Fibroblast of pulmonary artery (primary cell): ENCODE measurements around the gene ZNF423.

ENCODE experiments used
- DNase-seq: peaks from one replicate; pipeline ENCODE4 v3.0.0-alpha.2; 2010; ENCODE audit warnings: low read depth
- H3K4me3 ChIP-seq: replicated peaks from 2 replicates; pipeline ENCODE4 v1.5.1; 2011; ENCODE audit warnings: low read depth, mild to moderate bottlenecking, control low read depth, low read length, moderate library complexity
- TF ChIP-seq, protein P1 (sequence below): IDR thresholded peaks from 2 replicates; pipeline ENCODE4 v1.5.1; 2011; ENCODE audit warnings: mild to moderate bottlenecking, control low read depth, low read length, inconsistent platforms; ENCODE audit errors: missing control alignments

Gene ZNF423

DNA sequence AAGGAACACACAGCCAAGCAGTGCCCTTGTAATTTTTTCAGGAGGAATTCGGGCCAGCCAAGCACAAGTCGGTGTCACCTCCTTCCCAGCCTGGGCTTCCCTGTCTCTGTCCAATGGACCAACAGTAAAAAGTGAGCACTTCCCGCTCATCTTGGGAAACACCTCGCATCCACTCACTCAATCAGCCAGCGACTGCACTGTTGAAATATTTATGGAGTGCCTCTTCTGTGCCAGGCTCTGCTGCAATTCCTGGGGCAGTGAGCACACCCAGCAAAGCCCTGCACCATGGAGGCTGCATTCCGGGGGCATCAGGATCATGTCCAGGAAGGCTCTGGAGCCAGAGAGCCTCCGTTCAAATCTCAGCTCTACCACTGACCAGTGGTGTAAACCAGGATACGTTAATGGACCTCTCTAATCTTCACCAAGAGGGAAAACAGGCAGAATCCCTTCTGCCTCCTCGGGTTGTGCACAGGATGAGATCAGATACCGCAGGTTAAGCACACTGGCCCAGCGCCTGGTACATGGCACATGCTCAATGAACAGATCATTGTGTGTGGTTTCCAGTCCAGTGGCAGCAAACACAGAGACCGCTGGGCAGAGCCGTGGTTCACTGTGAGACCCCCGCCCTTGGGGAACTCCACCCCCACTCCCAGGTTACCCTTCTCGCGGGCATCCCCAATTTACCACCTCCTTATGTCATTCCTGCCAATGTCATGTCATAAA, 194.3 kb downstream of the ZNF423 start:
- TF ChIP-seq, protein P1, sequence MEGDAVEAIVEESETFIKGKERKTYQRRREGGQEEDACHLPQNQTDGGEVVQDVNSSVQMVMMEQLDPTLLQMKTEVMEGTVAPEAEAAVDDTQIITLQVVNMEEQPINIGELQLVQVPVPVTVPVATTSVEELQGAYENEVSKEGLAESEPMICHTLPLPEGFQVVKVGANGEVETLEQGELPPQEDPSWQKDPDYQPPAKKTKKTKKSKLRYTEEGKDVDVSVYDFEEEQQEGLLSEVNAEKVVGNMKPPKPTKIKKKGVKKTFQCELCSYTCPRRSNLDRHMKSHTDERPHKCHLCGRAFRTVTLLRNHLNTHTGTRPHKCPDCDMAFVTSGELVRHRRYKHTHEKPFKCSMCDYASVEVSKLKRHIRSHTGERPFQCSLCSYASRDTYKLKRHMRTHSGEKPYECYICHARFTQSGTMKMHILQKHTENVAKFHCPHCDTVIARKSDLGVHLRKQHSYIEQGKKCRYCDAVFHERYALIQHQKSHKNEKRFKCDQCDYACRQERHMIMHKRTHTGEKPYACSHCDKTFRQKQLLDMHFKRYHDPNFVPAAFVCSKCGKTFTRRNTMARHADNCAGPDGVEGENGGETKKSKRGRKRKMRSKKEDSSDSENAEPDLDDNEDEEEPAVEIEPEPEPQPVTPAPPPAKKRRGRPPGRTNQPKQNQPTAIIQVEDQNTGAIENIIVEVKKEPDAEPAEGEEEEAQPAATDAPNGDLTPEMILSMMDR: no peak
- H3K4me3 ChIP-seq: no peak overlapping the region
- no peak for DNase-seq

DNA sequence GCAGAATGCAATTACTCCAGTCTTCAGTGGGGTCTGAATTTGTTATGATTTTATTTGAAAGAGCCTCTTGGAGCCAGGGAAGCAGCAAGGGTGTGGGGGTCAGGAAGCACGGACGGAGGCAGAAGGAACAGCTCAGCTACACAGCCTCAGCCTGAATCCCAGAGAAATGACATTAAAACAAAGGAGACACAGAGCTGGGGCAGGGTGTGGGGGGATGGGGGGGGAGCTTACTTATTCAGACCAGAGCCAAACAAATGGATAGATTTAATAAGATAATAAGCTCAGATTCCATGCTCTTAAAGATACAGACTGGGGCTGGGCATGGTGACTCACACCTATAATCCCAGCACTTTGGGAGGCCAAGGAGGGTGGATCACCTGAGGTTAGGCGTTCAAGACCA, 195.3 kb downstream of the ZNF423 start:
- no peak overlapping the region for H3K4me3 ChIP-seq
- DNase-seq: no peak
- TF ChIP-seq, protein P1: no peak

DNA sequence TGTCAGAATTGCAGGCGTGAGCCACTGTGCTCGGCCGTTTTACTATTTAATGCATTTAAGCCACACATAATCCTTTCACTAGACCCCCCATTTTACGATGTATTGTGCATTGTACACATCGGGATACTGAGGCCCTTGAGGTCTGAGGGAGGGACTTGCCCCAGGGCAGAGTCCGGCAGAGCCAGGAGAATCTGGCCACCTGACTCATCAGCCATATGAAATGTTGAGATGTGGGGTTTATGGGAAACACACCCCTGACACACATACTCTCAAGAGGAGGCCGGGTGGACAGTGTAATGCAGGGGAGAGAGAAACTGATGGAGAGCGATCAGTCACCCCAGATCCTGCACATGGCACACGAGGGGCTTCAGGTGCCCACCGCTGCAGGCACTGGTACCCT, 196.6 kb downstream of the ZNF423 start:
- no peak for DNase-seq
- no peak overlapping the region for H3K4me3 ChIP-seq
- TF ChIP-seq, protein P1: no peak

DNA sequence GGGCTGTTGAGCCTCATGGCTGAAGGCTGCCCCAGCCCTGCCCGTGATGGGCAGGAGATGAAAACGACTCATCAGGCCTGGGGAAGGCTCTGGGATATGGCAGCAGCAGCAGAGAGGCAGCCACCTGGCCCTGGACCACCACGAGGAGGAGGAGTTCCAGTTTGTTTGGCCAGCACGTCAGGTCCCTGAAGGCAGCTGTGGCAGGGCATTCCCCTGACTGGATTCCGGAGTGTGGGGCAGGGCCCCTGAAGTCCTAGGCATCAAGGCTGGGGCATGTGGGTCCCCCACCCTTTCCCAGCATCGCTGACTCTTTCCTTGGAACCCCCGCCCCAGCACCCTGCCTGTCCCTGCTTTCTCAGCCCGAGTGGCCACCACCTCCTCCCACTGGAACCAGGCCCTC, 197.4 kb downstream of the ZNF423 start:
- TF ChIP-seq, protein P1: no peak
- DNase-seq: no peak

DNA sequence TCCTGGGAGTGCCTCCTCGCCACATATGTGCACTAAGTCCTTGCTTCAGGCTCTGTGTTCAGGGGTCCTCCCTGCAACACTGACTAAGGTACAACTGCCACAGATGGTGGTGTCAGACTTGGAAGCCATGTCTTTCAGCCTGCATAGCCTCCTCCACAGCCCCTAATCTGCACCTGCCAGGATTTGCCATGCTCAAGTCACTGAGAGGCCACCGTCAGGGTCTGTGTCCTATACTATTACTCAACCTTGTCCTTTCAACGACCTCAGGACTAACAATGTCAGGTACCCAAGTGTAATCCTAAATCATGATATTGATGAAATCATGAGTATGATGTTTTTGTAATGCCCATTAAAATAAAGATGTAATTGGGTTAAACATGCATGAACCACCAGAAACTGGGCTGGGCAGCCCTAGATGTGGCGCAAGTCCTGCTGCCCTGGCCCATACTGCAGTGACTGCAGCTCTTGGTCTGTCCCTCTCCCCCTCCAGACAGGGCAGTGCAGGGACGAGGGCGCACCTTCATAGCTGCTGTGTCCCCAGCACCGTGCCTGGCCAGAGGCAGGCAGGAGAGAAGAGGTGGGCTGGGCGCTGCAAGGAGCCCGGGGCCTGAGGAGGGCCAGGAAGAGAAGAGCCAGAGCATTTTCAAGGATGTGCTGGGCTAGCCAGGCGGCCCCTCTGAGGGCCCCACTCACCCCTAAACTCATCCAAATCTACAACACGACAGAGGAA, 198.0 kb downstream of the ZNF423 start:
- H3K4me3 ChIP-seq: no peak overlapping the region
- DNase-seq: no peak
- TF ChIP-seq, protein P1: no peak

More for the DNA sequence above, 197.4 kb downstream of the ZNF423 start:
- H3K4me3 ChIP-seq: no peak overlapping the region

DNA sequence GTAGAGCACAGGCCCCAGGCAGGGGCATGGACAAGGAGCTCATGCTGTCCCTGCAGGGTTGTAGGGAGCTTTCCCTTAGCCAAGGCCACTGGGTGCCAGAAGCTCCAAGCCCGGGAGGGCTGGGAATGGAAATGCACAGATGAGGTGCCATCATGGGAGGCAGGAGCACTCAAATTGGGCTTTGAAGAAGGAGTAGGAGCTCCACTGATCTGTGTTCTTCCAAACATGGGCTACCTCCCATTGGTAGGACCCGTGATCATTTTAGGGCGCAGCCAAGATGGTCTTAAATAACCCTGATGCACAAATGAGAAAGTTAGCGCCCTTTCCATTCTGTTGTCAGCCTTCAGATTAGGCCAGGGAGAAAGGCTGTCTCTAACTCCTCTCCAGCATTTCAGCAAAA, 201.5 kb downstream of the ZNF423 start:
- H3K4me3 ChIP-seq: no peak overlapping the region
- DNase-seq: no peak
- TF ChIP-seq, protein P1: no peak
